HepG2 (cell line): Measurements from ENCODE around the gene PITHD1. TPM values are rescaled to one million over a fixed set of nuclear protein-coding genes. Genes with fewer than 3 reads are reported as not detected.

Experiments
- ATM ChIP-seq: fragments of 450-650 bp; IDR thresholded peaks from 2 replicates; pipeline ENCODE4 v1.7.1; 2017; ENCODE audit warnings: mild to moderate bottlenecking, borderline replicate concordance
- CHD2 ChIP-seq: IDR thresholded peaks from 2 replicates; pipeline ENCODE4 v1.6.1; 2011; ENCODE audit warnings: low read depth, low read length, improper control_type of control experiment
- FOXA1 ChIP-seq, 2 experiments: fragments of 450-650 bp in 1 of 2; sonication (generic) in 1 of 2; formaldehyde crosslinking in 1 of 2; IDR thresholded peaks; 2 replicates each; pipeline versions ENCODE4 v1.4.0 to v1.6.1; 2016 to 2020; ENCODE audit warnings: missing genetic modification reagents in 1 of 2
- FOXO1 ChIP-seq: sonication (generic); formaldehyde crosslinking; IDR thresholded peaks from 2 replicates; pipeline ENCODE4 v1.4.0; 2020; ENCODE audit warnings: missing genetic modification reagents
- KLF12 ChIP-seq: sonication (generic); formaldehyde crosslinking; IDR thresholded peaks from 2 replicates; pipeline ENCODE4 v1.4.0; 2020; ENCODE audit warnings: missing genetic modification reagents, borderline replicate concordance
- NFIB ChIP-seq: sonication (generic); formaldehyde crosslinking; IDR thresholded peaks from 2 replicates; pipeline ENCODE4 v1.9.0; 2021; ENCODE audit warnings: missing genetic modification reagents, mild to moderate bottlenecking, borderline replicate concordance
- NONO ChIP-seq, 2 experiments: fragments of 450-650 bp in 1 of 2; sonication (generic) in 1 of 2; formaldehyde crosslinking in 1 of 2; IDR thresholded peaks in 1 of 2; conservative IDR thresholded peaks in 1 of 2; 2 replicates each; pipeline versions ENCODE4 v1.6.1 to v1.8.0; 2017 to 2022; ENCODE audit warnings: mild to moderate bottlenecking in 1 of 2, missing genetic modification reagents in 1 of 2, moderate library complexity in 1 of 2
- PCBP2 ChIP-seq: fragments of 200-400 bp; formaldehyde crosslinking; optimal IDR thresholded peaks from 2 replicates; pipeline ENCODE3; 2018; ENCODE audit warnings: low read length, low read depth; ENCODE audit not compliant: poor library complexity, severe bottlenecking
- PLRG1 ChIP-seq: fragments of 450-650 bp; conservative IDR thresholded peaks from 2 replicates; pipeline ENCODE4 v1.6.1; 2016
- RBM39 ChIP-seq: fragments of 200-400 bp; formaldehyde crosslinking; IDR thresholded peaks from one replicate; pipeline ENCODE4 v1.6.1; 2018; ENCODE audit warnings: antibody characterized with exemption, mild to moderate bottlenecking, low read depth, low read length; ENCODE audit not compliant: poor library complexity, severe bottlenecking
- RFXAP ChIP-seq: sonication (generic); formaldehyde crosslinking; IDR thresholded peaks from 2 replicates; pipeline ENCODE4 v1.4.0; 2020; ENCODE audit warnings: missing genetic modification reagents, borderline replicate concordance
- SRF ChIP-seq: IDR thresholded peaks from 2 replicates; pipeline ENCODE4 v1.6.1; 2011; ENCODE audit warnings: mild to moderate bottlenecking, low read depth, low read length, moderate library complexity
- ZBTB38 ChIP-seq: sonication (generic); formaldehyde crosslinking; IDR thresholded peaks from 2 replicates; pipeline ENCODE4 v1.5.1; 2020; ENCODE audit warnings: mild to moderate bottlenecking, missing genetic modification reagents
- ZFAT ChIP-seq: sonication (generic); formaldehyde crosslinking; conservative IDR thresholded peaks from 2 replicates; pipeline ENCODE4 v1.8.1; 2023; ENCODE audit warnings: missing genetic modification reagents, inconsistent platforms
- ZNF205 ChIP-seq: IDR thresholded peaks from 2 replicates; pipeline ENCODE4 v1.6.1; 2018; ENCODE audit warnings: missing biosample characterization, missing genetic modification reagents
- ZNF30 ChIP-seq: sonication (generic); formaldehyde crosslinking; IDR thresholded peaks from 2 replicates; pipeline ENCODE4 v1.5.0; 2020; ENCODE audit warnings: mild to moderate bottlenecking, missing genetic modification reagents
- ZNF432 ChIP-seq: sonication (generic); formaldehyde crosslinking; IDR thresholded peaks from 2 replicates; pipeline ENCODE4 v1.5.0; 2020; ENCODE audit warnings: missing genetic modification reagents, mild to moderate bottlenecking, borderline replicate concordance
- ZNF451 ChIP-seq: sonication (generic); formaldehyde crosslinking; IDR thresholded peaks from 2 replicates; pipeline ENCODE4 v1.5.0; 2020; ENCODE audit warnings: mild to moderate bottlenecking, missing genetic modification reagents
- ZNF564 ChIP-seq: sonication (generic); formaldehyde crosslinking; IDR thresholded peaks from 2 replicates; pipeline ENCODE4 v1.8.1; 2023; ENCODE audit warnings: mild to moderate bottlenecking, missing genetic modification reagents
- ZNF644 ChIP-seq: IDR thresholded peaks from 2 replicates; pipeline ENCODE4 v1.6.1; 2016; ENCODE audit warnings: low read depth
- polyA plus RNA-seq, 8 experiments: library from polyadenylated mRNA; depleted of rRNA in 3 of 8; stranded (reverse) in 7 of 8; unstranded in 1 of 8; fragments of >200 nt; fragmentation: Illumina TruSeq in 4 of 8; extraction: Trizol in 4 of 8; gene quantifications; 2 replicates each; pipeline versions ENCODE4 v1.2.1 to v1.2.3, GENCODE V29; 2011 to 2016; ENCODE audit warnings: low read depth in 4 of 8, missing spikeins in 1 of 8, mixed read lengths in 1 of 8; ENCODE audit not compliant: insufficient read depth in 1 of 8
- total RNA-seq, 5 experiments: library from RNA; depleted of rRNA; stranded (reverse); fragments of >200 nt; fragmentation: Illumina TruSeq; extraction: Trizol; gene quantifications; 2 replicates each; pipeline ENCODE4 v1.2.3, GENCODE V29; 2016; ENCODE audit warnings: low read depth in 1 of 5
- TF ChIP-seq, protein P1 (sequence below): fragments of 450-650 bp; IDR thresholded peaks from 2 replicates; pipeline ENCODE4 v1.6.1; 2016
- TF ChIP-seq, protein P2 (sequence below): sonication (generic); formaldehyde crosslinking; IDR thresholded peaks from 2 replicates; pipeline ENCODE4 v1.5.0; 2020; ENCODE audit warnings: missing genetic modification reagents
- TF ChIP-seq, protein P3 (sequence below): sonication (generic); formaldehyde crosslinking; IDR thresholded peaks from 2 replicates; pipeline ENCODE4 v1.9.0; 2021; ENCODE audit warnings: missing genetic modification reagents, borderline replicate concordance
- TF ChIP-seq, protein P4 (sequence below): sonication (generic); formaldehyde crosslinking; IDR thresholded peaks from 2 replicates; pipeline ENCODE4 v1.5.1; 2020; ENCODE audit warnings: missing genetic modification reagents, mild to moderate bottlenecking, borderline replicate concordance

PITHD1 gene
- total and polyA plus RNA-seq, 2 of the 13 experiments (the other 11 are each of a cell fraction or from before 2014, with no cell fraction given) = 28.0 to 37.3 TPM

DNA sequence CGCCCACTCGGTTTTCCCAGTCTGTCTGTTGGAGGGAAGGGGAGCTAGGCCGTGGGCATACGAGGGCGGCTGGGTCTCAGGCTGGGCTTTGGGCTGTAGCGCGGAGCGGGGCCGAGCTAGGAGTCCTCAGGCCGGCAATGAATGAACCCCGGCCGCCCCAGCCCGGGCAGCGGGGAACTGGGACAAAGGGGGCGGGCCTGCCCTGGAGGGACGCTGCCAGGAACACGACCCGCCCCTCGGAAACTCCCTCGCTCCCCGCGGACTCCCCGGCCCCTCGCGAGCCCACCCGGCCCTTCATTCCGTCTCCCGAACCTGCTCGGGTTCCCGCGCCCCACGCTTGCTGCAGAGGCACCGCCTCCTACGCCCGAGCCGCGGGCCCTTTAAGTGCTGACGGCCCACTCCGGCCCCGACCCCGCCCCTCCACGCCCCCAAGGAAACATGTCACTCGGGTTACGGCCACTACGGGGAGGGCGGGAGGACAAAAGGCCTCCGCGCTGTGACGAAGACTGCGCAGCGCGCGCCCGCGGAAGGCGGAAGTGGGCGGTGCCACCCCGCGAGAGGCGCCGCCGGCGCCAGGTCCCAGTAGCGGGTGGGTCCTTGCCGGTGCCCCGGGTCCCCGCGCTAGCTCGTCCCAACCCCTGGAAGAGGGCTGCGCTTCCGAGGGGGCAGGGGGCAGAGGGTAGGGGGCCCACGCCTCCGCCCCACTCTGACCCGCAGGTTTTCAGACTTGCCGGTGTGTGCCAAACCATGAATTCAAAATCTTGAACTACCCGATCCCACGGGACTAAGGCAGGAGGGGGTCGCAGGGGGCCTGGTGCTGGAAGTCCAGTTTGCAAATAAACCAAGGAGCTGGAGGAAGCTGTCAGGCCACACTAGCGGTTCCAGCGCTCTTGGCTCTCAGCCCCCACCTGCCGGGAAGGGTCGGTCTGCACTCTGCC lies 22.5 kb downstream of the PITHD1 start, which contains the start of gene GALE (continued):
- TF ChIP-seq RFXAP (no peak), PCBP2 (no peak), RBM39 (no peak), NFIB (CRISPR knock-in tag) (no peak), ZNF644 (CRISPR knock-in tag) (no peak), ZBTB38 (CRISPR knock-in tag) (peak; percentile 64), ZNF451 (CRISPR knock-in tag) (peak; percentile 9; the same call in 1 of the 2 replicates), ATM (no peak), ZNF30 (CRISPR knock-in tag) (no peak), FOXA1 (IDR thresholded peaks at IDR 0.05) (no peak), FOXA1 (CRISPR knock-in tag; IDR thresholded peaks at IDR 0.05) (peak; percentile 44; the same call in 1 of the 2 replicates), KLF12 (CRISPR knock-in tag) (peak; percentile 45; the same call in 1 of the 2 replicates), FOXO1 (CRISPR knock-in tag) (no peak), ZNF205 (peak; percentile 22; the same call in 1 of the 2 replicates), SRF (no peak), NONO (IDR thresholded peaks at IDR 0.05) (no peak), NONO (CRISPR knock-in tag; conservative IDR thresholded peaks at IDR 0.05) (peak; percentile 53), ZFAT (CRISPR knock-in tag) (no peak), ZNF432 (CRISPR knock-in tag) (no peak), CHD2 (no peak), PLRG1 (no peak), ZNF564 (CRISPR knock-in tag) (no peak; the same call in 1 of the 2 replicates)
- TF ChIP-seq, protein P1, sequence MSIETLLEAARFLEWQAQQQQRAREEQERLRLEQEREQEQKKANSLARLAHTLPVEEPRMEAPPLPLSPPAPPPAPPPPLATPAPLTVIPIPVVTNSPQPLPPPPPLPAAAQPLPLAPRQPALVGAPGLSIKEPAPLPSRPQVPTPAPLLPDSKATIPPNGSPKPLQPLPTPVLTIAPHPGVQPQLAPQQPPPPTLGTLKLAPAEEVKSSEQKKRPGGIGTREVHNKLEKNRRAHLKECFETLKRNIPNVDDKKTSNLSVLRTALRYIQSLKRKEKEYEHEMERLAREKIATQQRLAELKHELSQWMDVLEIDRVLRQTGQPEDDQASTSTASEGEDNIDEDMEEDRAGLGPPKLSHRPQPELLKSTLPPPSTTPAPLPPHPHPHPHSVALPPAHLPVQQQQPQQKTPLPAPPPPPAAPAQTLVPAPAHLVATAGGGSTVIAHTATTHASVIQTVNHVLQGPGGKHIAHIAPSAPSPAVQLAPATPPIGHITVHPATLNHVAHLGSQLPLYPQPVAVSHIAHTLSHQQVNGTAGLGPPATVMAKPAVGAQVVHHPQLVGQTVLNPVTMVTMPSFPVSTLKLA = peak; percentile 51
- TF ChIP-seq, protein P2, sequence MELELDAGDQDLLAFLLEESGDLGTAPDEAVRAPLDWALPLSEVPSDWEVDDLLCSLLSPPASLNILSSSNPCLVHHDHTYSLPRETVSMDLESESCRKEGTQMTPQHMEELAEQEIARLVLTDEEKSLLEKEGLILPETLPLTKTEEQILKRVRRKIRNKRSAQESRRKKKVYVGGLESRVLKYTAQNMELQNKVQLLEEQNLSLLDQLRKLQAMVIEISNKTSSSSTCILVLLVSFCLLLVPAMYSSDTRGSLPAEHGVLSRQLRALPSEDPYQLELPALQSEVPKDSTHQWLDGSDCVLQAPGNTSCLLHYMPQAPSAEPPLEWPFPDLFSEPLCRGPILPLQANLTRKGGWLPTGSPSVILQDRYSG (CRISPR knock-in tag) = no peak
- TF ChIP-seq, protein P3, sequence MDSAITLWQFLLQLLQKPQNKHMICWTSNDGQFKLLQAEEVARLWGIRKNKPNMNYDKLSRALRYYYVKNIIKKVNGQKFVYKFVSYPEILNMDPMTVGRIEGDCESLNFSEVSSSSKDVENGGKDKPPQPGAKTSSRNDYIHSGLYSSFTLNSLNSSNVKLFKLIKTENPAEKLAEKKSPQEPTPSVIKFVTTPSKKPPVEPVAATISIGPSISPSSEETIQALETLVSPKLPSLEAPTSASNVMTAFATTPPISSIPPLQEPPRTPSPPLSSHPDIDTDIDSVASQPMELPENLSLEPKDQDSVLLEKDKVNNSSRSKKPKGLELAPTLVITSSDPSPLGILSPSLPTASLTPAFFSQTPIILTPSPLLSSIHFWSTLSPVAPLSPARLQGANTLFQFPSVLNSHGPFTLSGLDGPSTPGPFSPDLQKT (CRISPR knock-in tag) = no peak
- TF ChIP-seq, protein P4, sequence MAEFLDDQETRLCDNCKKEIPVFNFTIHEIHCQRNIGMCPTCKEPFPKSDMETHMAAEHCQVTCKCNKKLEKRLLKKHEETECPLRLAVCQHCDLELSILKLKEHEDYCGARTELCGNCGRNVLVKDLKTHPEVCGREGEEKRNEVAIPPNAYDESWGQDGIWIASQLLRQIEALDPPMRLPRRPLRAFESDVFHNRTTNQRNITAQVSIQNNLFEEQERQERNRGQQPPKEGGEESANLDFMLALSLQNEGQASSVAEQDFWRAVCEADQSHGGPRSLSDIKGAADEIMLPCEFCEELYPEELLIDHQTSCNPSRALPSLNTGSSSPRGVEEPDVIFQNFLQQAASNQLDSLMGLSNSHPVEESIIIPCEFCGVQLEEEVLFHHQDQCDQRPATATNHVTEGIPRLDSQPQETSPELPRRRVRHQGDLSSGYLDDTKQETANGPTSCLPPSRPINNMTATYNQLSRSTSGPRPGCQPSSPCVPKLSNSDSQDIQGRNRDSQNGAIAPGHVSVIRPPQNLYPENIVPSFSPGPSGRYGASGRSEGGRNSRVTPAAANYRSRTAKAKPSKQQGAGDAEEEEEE = no peak
